T-cell (primary cell): Measurements from ENCODE around the gene GNA15. TPM values are rescaled to one million over a fixed set of nuclear protein-coding genes. Genes with fewer than 3 reads are reported as not detected.
"Not testable (repeated sequence)": the region's sequence is repeated elsewhere in the genome, so short reads cannot be mapped to it uniquely, and the experiment has no call there.

Experiments used
- ATAC-seq, 4 experiments: fragments of 200-7000 bp in 3 of 4; fragments of 150-1000 bp in 1 of 4; cut with Tn5 transposase; replicated peaks in 1 of 4; 1 replicate in 3 of 4; 2 replicates in 1 of 4; pipeline ENCODE4 v1.10.0; 2021; ENCODE audit warnings: moderate library complexity in 3 of 4, mild to moderate bottlenecking in 2 of 4, moderate number of reproducible peaks in 1 of 4
- CTCF ChIA-PET, 2 donors: fragments of 300-600 bp; sonication (Branson Sonifier 250); formaldehyde crosslinking; loops; one replicate each; lab custom pipeline; 2022; ENCODE audit warnings: antibody characterized with exemption in 2 of 2; lab: Charles Lee
- POLR2A ChIA-PET, 2 donors: fragments of 300-600 bp; sonication (Branson Sonifier 250); formaldehyde crosslinking; loops; one replicate each; lab custom pipeline; 2022; ENCODE audit warnings: antibody characterized with exemption in 2 of 2; lab: Charles Lee
- DNase-seq, 35 experiments: peaks; one replicate each; pipeline versions ENCODE4 v3.0.0 to v3.0.0-alpha.2; 2013 to 2023
- H3K27ac ChIP-seq: one replicate; pipeline ENCODE4 v1.5.1; 2013; ENCODE audit warnings: low read length
- H3K27me3 ChIP-seq, 2 experiments: replicated peaks in 1 of 2; 1 replicate in 1 of 2; 2 replicates in 1 of 2; pipeline versions ENCODE4 v1.6.1 to v1.7.0; 2013; ENCODE audit warnings: low read length in 1 of 2, mixed read lengths in 1 of 2; ENCODE audit not compliant: control insufficient read depth in 2 of 2, insufficient read depth in 2 of 2; ENCODE audit errors: extremely low read depth in 1 of 2
- H3K36me3 ChIP-seq, 2 donors: 1 replicate in 1 of 2; 2 replicates in 1 of 2; pipeline versions ENCODE4 v1.6.1 to v1.7.0; 2013; ENCODE audit warnings: low read length in 1 of 2; ENCODE audit not compliant: control insufficient read depth in 2 of 2, insufficient read depth in 1 of 2; ENCODE audit errors: extremely low read depth in 1 of 2
- H3K4me1 ChIP-seq, 2 experiments: 1 replicate in 1 of 2; 2 replicates in 1 of 2; pipeline versions ENCODE4 v1.6.1 to v1.7.0; 2013; ENCODE audit warnings: low read length in 2 of 2, mixed read lengths in 1 of 2; ENCODE audit not compliant: insufficient read depth in 2 of 2, control insufficient read depth in 1 of 2; ENCODE audit errors: extremely low read depth in 1 of 2
- H3K4me3 ChIP-seq, 2 donors: 1 replicate in 1 of 2; 2 replicates in 1 of 2; pipeline versions ENCODE4 v1.5.1 to v1.7.0; 2013; ENCODE audit warnings: mild to moderate bottlenecking in 2 of 2, low read length in 1 of 2, moderate library complexity in 1 of 2; ENCODE audit not compliant: control insufficient read depth in 1 of 2; ENCODE audit errors: extremely low read depth in 1 of 2
- H3K9me3 ChIP-seq: 2 replicates; pipeline ENCODE4 v1.7.0; 2013
- H3K27ac Mint-ChIP-seq, 2 donors: one replicate each; pipeline ENCODE4 v1.8.0; 2020 to 2021; ENCODE audit warnings: mild to moderate bottlenecking in 2 of 2, mixed read lengths in 2 of 2
- H3K27me3 Mint-ChIP-seq, 2 donors: one replicate each; pipeline ENCODE4 v1.8.0; 2021 to 2022; ENCODE audit warnings: mixed read lengths in 2 of 2
- H3K36me3 Mint-ChIP-seq: one replicate; pipeline ENCODE4 v1.8.0; 2021; ENCODE audit warnings: mixed read lengths
- H3K4me1 Mint-ChIP-seq, 3 donors: one replicate each; pipeline ENCODE4 v1.8.0; 2020 to 2022; ENCODE audit warnings: mixed read lengths in 3 of 3, mild to moderate bottlenecking in 1 of 3
- H3K4me3 Mint-ChIP-seq, 3 donors: one replicate each; pipeline ENCODE4 v1.8.0; 2020 to 2022; ENCODE audit warnings: mild to moderate bottlenecking in 3 of 3, mixed read lengths in 3 of 3, moderate library complexity in 3 of 3
- H3K9me3 Mint-ChIP-seq, 3 donors: one replicate each; pipeline ENCODE4 v1.8.0; 2020 to 2022; ENCODE audit warnings: mixed read lengths in 3 of 3
- WGBS: methylation state at CpG from one replicate; pipeline ENCODE4 v1.1.5; 2013; ENCODE audit warnings: missing lambda C conversion rate; ENCODE audit not compliant: insufficient coverage; 5-methylcytosine and 5-hydroxymethylcytosine counted together
- total RNA-seq, 35 experiments: library from RNA in 6 of 35; stranded (reverse) in 6 of 35; fragments of 120-200 nt in 1 of 35; gene quantifications; one replicate each; pipeline versions ENCODE4 v1.2.1 to v1.2.4 and lab custom pipeline; 2013 to 2026

Gene GNA15
- total RNA-seq, 5 donors from 2014 or later (not counting 1 experiment from before 2014, with no cell fraction given), result 1.8 to 13.2 (median 2.8) TPM

- H3K36me3 ChIP-seq, H3K27ac Mint-ChIP-seq: not testable (repeated sequence)
- 95% methylated on average over 3 of the region's 3 CpGs for WGBS
These were observed 18.6 kb downstream of the GNA15 start for GRCh38 chr19:3154447-3154846.

GRCh38 chr19:3154957-3155736 is 19.3 kb downstream of the GNA15 start:
- peak overlapping the region; percentile 87 for H3K27ac ChIP-seq
- H3K27ac Mint-ChIP-seq, result no peak overlapping the region
- peaks cover 0 to 12% (median 8%) of the 10 kb centered on the region in 3 donors for H3K4me1 Mint-ChIP-seq
- H3K4me3 Mint-ChIP-seq, result peak overlapping the region in 2 of 3 donors; percentile 59 to 69
- 37% methylated on average over 13 of the region's 21 CpGs for WGBS
- no peaks in the 10 kb centered on the region for H3K27me3 ChIP-seq
- ChIA-PET POLR2A (no interaction called here), CTCF (no interaction called here)
- ATAC-seq (peak; percentile 83 to 94 (median 88)), DNase-seq (peak in 34 of 35 experiments; percentile 49 to 90 (median 76))
- H3K36me3 ChIP-seq, result no peaks in the 10 kb centered on the region
- peaks cover 0 to under 1% (median under 1%) of the 10 kb centered on the region in 3 donors for H3K9me3 Mint-ChIP-seq
- no peaks in the 10 kb centered on the region for H3K9me3 ChIP-seq
- peaks cover 2% of the 10 kb centered on the region for H3K36me3 Mint-ChIP-seq
- peak overlapping the region; percentile 28 to 36 for H3K4me3 ChIP-seq
- no peaks in the 10 kb centered on the region for H3K27me3 Mint-ChIP-seq
- peaks cover 13 to 24% of the 10 kb centered on the region in 2 experiments for H3K4me1 ChIP-seq

More at GRCh38 chr19:3154447-3154846, 18.6 kb downstream of the GNA15 start:
- POLR2A ChIA-PET, H3K27me3 Mint-ChIP-seq, H3K27me3 ChIP-seq, H3K36me3 Mint-ChIP-seq, H3K9me3 ChIP-seq, CTCF ChIA-PET, H3K9me3 Mint-ChIP-seq, ATAC-seq, DNase-seq, H3K4me3 Mint-ChIP-seq: not testable (repeated sequence)
- H3K4me3 ChIP-seq, result peak overlapping the region in 1 of 2 donors; percentile 28
- peaks cover 13 to 24% of the 10 kb centered on the region in 2 experiments for H3K4me1 ChIP-seq
- peak overlapping the region; percentile 87 for H3K27ac ChIP-seq
- peaks cover 0 to 10% (median 8%) of the 10 kb centered on the region in 3 donors for H3K4me1 Mint-ChIP-seq

GRCh38 chr19:3157096-3157845 is 21.4 kb downstream of the GNA15 start:
- Mint-ChIP-seq H3K4me3 (no peak overlapping the region), H3K4me1 (peaks cover 0 to 26% (median 14%) of the 10 kb centered on the region in 3 donors), H3K27ac (peak overlapping the region in 1 of 2 donors; percentile 72), H3K9me3 (peaks cover 0 to 4% (median 3%) of the 10 kb centered on the region in 3 donors), H3K27me3 (no peaks in the 10 kb centered on the region), H3K36me3 (peaks cover 8% of the 10 kb centered on the region)
- no peaks in the 10 kb centered on the region for H3K9me3 ChIP-seq
- CTCF ChIA-PET, result no interaction called here
- no peaks in the 10 kb centered on the region for H3K36me3 ChIP-seq
- H3K4me3 ChIP-seq, result no peak overlapping the region
- no peak overlapping the region for H3K27ac ChIP-seq
- H3K27me3 ChIP-seq, result no peaks in the 10 kb centered on the region
- 88% methylated on average over 15 of the region's 23 CpGs for WGBS
- DNase-seq (no peak), ATAC-seq (no peak)
- H3K4me1 ChIP-seq, result peaks cover 13 to 24% of the 10 kb centered on the region in 2 experiments
- POLR2A ChIA-PET, result no interaction called here

GRCh38 chr19:3159565-3159964 is 23.7 kb downstream of the GNA15 start:
- ATAC-seq, result no peak
- DNase-seq, result no peak
- H3K4me1 ChIP-seq, result peaks cover 13 to 30% of the 10 kb centered on the region in 2 experiments
- H3K9me3 ChIP-seq, result no peaks in the 10 kb centered on the region
- no peak overlapping the region for H3K27ac Mint-ChIP-seq
- H3K4me3 Mint-ChIP-seq, result no peak overlapping the region
- H3K36me3 Mint-ChIP-seq, result peaks cover 8% of the 10 kb centered on the region
- ChIA-PET POLR2A (no interaction called here), CTCF (no interaction called here)
- H3K9me3 Mint-ChIP-seq, result peaks cover 0 to 4% (median 3%) of the 10 kb centered on the region in 3 donors
- no peaks in the 10 kb centered on the region for H3K27me3 Mint-ChIP-seq
- H3K27ac ChIP-seq, result no peak overlapping the region
- no peaks in the 10 kb centered on the region for H3K36me3 ChIP-seq
- 98% methylated on average over 4 of the region's 8 CpGs for WGBS
- no peak overlapping the region for H3K4me3 ChIP-seq
- H3K4me1 Mint-ChIP-seq, result peaks cover 7 to 41% (median 30%) of the 10 kb centered on the region in 3 donors
- H3K27me3 ChIP-seq, result no peaks in the 10 kb centered on the region

GRCh38 chr19:3160219-3160618 is 24.4 kb downstream of the GNA15 start:
- Histone ChIP-seq H3K4me1 (peaks cover 8 to 28% of the 10 kb centered on the region in 2 experiments), H3K36me3 (no peaks in the 10 kb centered on the region), H3K4me3 (no peak overlapping the region), H3K9me3 (no peaks in the 10 kb centered on the region), H3K27me3 (no peaks in the 10 kb centered on the region), H3K27ac (no peak overlapping the region)
- peaks cover 8% of the 10 kb centered on the region for H3K36me3 Mint-ChIP-seq
- DNase-seq, result no peak
- ATAC-seq, result no peak
- peaks cover 7 to 43% (median 33%) of the 10 kb centered on the region in 3 donors for H3K4me1 Mint-ChIP-seq
- H3K27ac Mint-ChIP-seq, result peak overlapping the region in 1 of 2 donors; percentile 28
- 80% methylated on average over 1 of the region's 3 CpGs for WGBS
- ChIA-PET POLR2A (interaction anchor here in 1 of 2 donors (0.5 kb wide), 1 partner anchor 28 kb away, joined by 9 read pairs; no protein-coding TSS in a partner anchor), CTCF (interaction anchor here in 1 of 2 donors (0.6 kb wide), 2 partner anchors 92 to 209 kb away, joined by 7 to 8 read pairs; no protein-coding TSS in a partner anchor)
- H3K4me3 Mint-ChIP-seq, result no peak overlapping the region
- H3K9me3 Mint-ChIP-seq, result peaks cover 0 to 4% (median 3%) of the 10 kb centered on the region in 3 donors
- H3K27me3 Mint-ChIP-seq, result no peaks in the 10 kb centered on the region

- H3K27ac ChIP-seq, result no peak overlapping the region
- no peak for ATAC-seq
- peaks cover 14 to 50% (median 38%) of the 10 kb centered on the region in 3 donors for H3K4me1 Mint-ChIP-seq
- no peaks in the 10 kb centered on the region for H3K9me3 ChIP-seq
- H3K36me3 Mint-ChIP-seq, result peaks cover 13% of the 10 kb centered on the region
- no peaks in the 10 kb centered on the region for H3K36me3 ChIP-seq
- no peaks in the 10 kb centered on the region for H3K27me3 ChIP-seq
- ChIA-PET POLR2A (no interaction called here), CTCF (interaction anchor here (0.6 to 1.2 kb wide), 4 partner anchors 9 to 211 kb away, joined by 3 to 6 read pairs (median 5); no protein-coding TSS in a partner anchor)
- H3K4me1 ChIP-seq, result peaks cover 2 to 19% of the 10 kb centered on the region in 2 experiments
- no peaks in the 10 kb centered on the region for H3K27me3 Mint-ChIP-seq
- no peak for DNase-seq
- no peak overlapping the region for H3K4me3 Mint-ChIP-seq
- H3K4me3 ChIP-seq, result no peak overlapping the region
- H3K9me3 Mint-ChIP-seq, result peaks cover 0 to 9% (median 3%) of the 10 kb centered on the region in 3 donors
- H3K27ac Mint-ChIP-seq, result peak overlapping the region in 1 of 2 donors; percentile 36
- no CpG with 5 or more reads among the region's 4 CpGs for WGBS
These were observed 25.6 kb downstream of the GNA15 start for GRCh38 chr19:3161453-3161852.
